H1 (cell line): ENCODE results near the gene CCNY. TPM values are rescaled to one million over a fixed set of nuclear protein-coding genes. Genes with fewer than 3 reads are reported as not detected.
"Not testable (repeated sequence)": the region's sequence is repeated elsewhere in the genome, so short reads cannot be mapped to it uniquely, and the experiment has no call there.

Source experiments
- CTCF ChIA-PET: fragments of 300-600 bp; sonication (Branson Sonifier 250); formaldehyde crosslinking; loops from one replicate; lab custom pipeline; 2021; ENCODE audit not compliant: partially characterized antibody; lab: Charles Lee
- POLR2A ChIA-PET: fragments of 300-600 bp; sonication (Branson Sonifier 250); formaldehyde crosslinking; loops from one replicate; lab custom pipeline; 2021; ENCODE audit warnings: inconsistent platforms; ENCODE audit not compliant: partially characterized antibody; lab: Charles Lee
- DNase-seq, 2 experiments: peaks; one replicate each; pipeline versions ENCODE4 v3.0.0 to v3.0.0-alpha.2; 2010 to 2022; ENCODE audit warnings: low spot score in 2 of 2, low read depth in 1 of 2, mixed read lengths in 1 of 2
- FAIRE-seq: peaks from 2 replicates; lab custom pipeline; 2011; peaks lifted over from hg19 to GRCh38; lab: Jason Lieb, UNC
- H2AFZ ChIP-seq: 2 replicates; pipeline ENCODE4 v1.8.1; 2012; ENCODE audit warnings: low read length, inconsistent platforms
- H2AK5ac ChIP-seq: 2 replicates; pipeline ENCODE4 v1.6.1; 2013; ENCODE audit warnings: low read depth, low read length
- H2BK120ac ChIP-seq: replicated peaks from 2 replicates; pipeline ENCODE3; 2013; ENCODE audit warnings: low read depth, low read length, inconsistent platforms
- H2BK12ac ChIP-seq: 2 replicates; pipeline ENCODE4 v1.6.1; 2013; ENCODE audit warnings: low read depth, low read length
- H2BK15ac ChIP-seq: 2 replicates; pipeline ENCODE4 v1.6.1; 2013; ENCODE audit warnings: low read length
- H2BK20ac ChIP-seq: 2 replicates; pipeline ENCODE4 v1.6.1; 2013; ENCODE audit warnings: low read length
- H2BK5ac ChIP-seq: 2 replicates; pipeline ENCODE4 v1.6.1; 2013; ENCODE audit warnings: low read depth, low read length
- H3K14ac ChIP-seq: 2 replicates; pipeline ENCODE4 v1.6.1; 2013; ENCODE audit warnings: inconsistent platforms; ENCODE audit not compliant: insufficient read length
- H3K18ac ChIP-seq: 2 replicates; pipeline ENCODE4 v1.6.1; 2013; ENCODE audit warnings: low read length; ENCODE audit errors: extremely low read depth
- H3K23ac ChIP-seq: 2 replicates; pipeline ENCODE4 v1.6.1; 2013; ENCODE audit warnings: inconsistent platforms; ENCODE audit not compliant: insufficient read length
- H3K23me2 ChIP-seq: 2 replicates; pipeline ENCODE4 v1.6.1; 2013; ENCODE audit warnings: low read depth, low read length
- H3K27ac ChIP-seq: 2 replicates; pipeline ENCODE4 v1.6.1; 2011; ENCODE audit warnings: low read depth, low read length, inconsistent platforms
- H3K27me3 ChIP-seq, 4 experiments: replicated peaks in 1 of 4; 1 replicate in 1 of 4; 2 replicates in 3 of 4; pipeline versions ENCODE4 v1.6.1 to v1.8.1; 2011 to 2013; ENCODE audit warnings: low read length in 3 of 4, mild to moderate bottlenecking in 3 of 4, inconsistent platforms in 2 of 4, mixed read lengths in 2 of 4, moderate library complexity in 1 of 4; ENCODE audit not compliant: control insufficient read depth in 3 of 4, insufficient read depth in 3 of 4; ENCODE audit errors: extremely low read depth in 1 of 4
- H3K36me3 ChIP-seq, 4 experiments: 2 replicates each; pipeline versions ENCODE4 v1.6.1 to v1.8.1; 2011 to 2013; ENCODE audit warnings: mild to moderate bottlenecking in 4 of 4, low read length in 3 of 4, moderate library complexity in 2 of 4, control low read depth in 1 of 4, inconsistent platforms in 1 of 4; ENCODE audit not compliant: insufficient read depth in 4 of 4, control insufficient read depth in 2 of 4
- H3K4ac ChIP-seq: replicated peaks from 2 replicates; pipeline ENCODE3; 2013; ENCODE audit warnings: low read length, low read depth, mixed read lengths, inconsistent platforms; ENCODE audit not compliant: insufficient read length
- H3K4me1 ChIP-seq, 4 experiments: replicated peaks in 1 of 4; 1 replicate in 1 of 4; 2 replicates in 3 of 4; pipeline versions ENCODE4 v1.6.1 to v1.8.1; 2011 to 2013; ENCODE audit warnings: low read length in 3 of 4, inconsistent platforms in 2 of 4, mixed read lengths in 1 of 4; ENCODE audit not compliant: insufficient read depth in 4 of 4, control insufficient read depth in 3 of 4
- H3K4me2 ChIP-seq, 2 experiments: 2 replicates each; pipeline versions ENCODE4 v1.6.1 to v1.8.1; 2011 to 2013; ENCODE audit warnings: low read depth in 2 of 2, low read length in 2 of 2, control low read depth in 1 of 2, inconsistent platforms in 1 of 2, mild to moderate bottlenecking in 1 of 2; ENCODE audit not compliant: insufficient read depth in 1 of 2
- H3K4me3 ChIP-seq, 4 experiments: fragments of 200-600, 300-600 bp in 1 of 4; sonication (generic), shearing (Covaris generic), sonication (Bioruptor Twin) in 1 of 4; 2 replicates each; pipeline versions ENCODE4 v1.5.1 to v1.8.1; 2011 to 2016; ENCODE audit warnings: low read length in 4 of 4, low read depth in 3 of 4, control low read depth in 2 of 4, inconsistent platforms in 2 of 4, mild to moderate bottlenecking in 2 of 4, mixed read lengths in 1 of 4, moderate library complexity in 1 of 4; ENCODE audit not compliant: insufficient read depth in 2 of 4; ENCODE audit errors: extremely low read depth in 1 of 4
- H3K56ac ChIP-seq: replicated peaks from 2 replicates; pipeline ENCODE3; 2013; ENCODE audit warnings: low read depth, mild to moderate bottlenecking, mixed read lengths, low read length, inconsistent platforms; ENCODE audit not compliant: insufficient read length
- H3K79me1 ChIP-seq: 2 replicates; pipeline ENCODE4 v1.6.1; 2013; ENCODE audit warnings: low read depth, low read length, control low read depth
- H3K79me2 ChIP-seq, 2 experiments: 2 replicates each; pipeline versions ENCODE4 v1.6.1 to v1.8.1; 2012 to 2013; ENCODE audit warnings: low read length in 2 of 2, mild to moderate bottlenecking in 2 of 2, inconsistent platforms in 1 of 2; ENCODE audit not compliant: insufficient read depth in 2 of 2, control insufficient read depth in 1 of 2
- H3K9ac ChIP-seq, 4 experiments: replicated peaks in 1 of 4; 1 replicate in 1 of 4; 2 replicates in 3 of 4; pipeline versions ENCODE4 v1.6.1 to v1.8.1; 2011 to 2013; ENCODE audit warnings: low read depth in 3 of 4, low read length in 3 of 4, control low read depth in 2 of 4, mild to moderate bottlenecking in 2 of 4, moderate library complexity in 2 of 4, inconsistent platforms in 1 of 4; ENCODE audit errors: extremely low read depth in 1 of 4
- H3K9me3 ChIP-seq, 2 experiments: 2 replicates each; pipeline versions ENCODE4 v1.6.1 to v1.8.1; 2012 to 2013; ENCODE audit warnings: mild to moderate bottlenecking in 2 of 2, moderate library complexity in 2 of 2, control low read depth in 1 of 2, inconsistent platforms in 1 of 2, low read depth in 1 of 2, low read length in 1 of 2, mixed read lengths in 1 of 2; ENCODE audit not compliant: insufficient read depth in 2 of 2
- H4K20me1 ChIP-seq, 2 experiments: replicated peaks in 1 of 2; 2 replicates each; pipeline versions ENCODE3 to v1.8.1; 2011 to 2013; ENCODE audit warnings: inconsistent platforms in 2 of 2, low read length in 2 of 2, mild to moderate bottlenecking in 1 of 2; ENCODE audit not compliant: insufficient read depth in 2 of 2, control insufficient read depth in 1 of 2
- H4K5ac ChIP-seq: 2 replicates; pipeline ENCODE4 v1.6.1; 2013; ENCODE audit warnings: low read length, low read depth, mixed read lengths, inconsistent platforms; ENCODE audit not compliant: insufficient read length
- H4K8ac ChIP-seq: 2 replicates; pipeline ENCODE4 v1.8.0; 2013; ENCODE audit warnings: mild to moderate bottlenecking, moderate library complexity, low read length, inconsistent platforms; ENCODE audit not compliant: insufficient read depth; ENCODE audit errors: extremely low read depth
- H4K91ac ChIP-seq: replicated peaks from 2 replicates; pipeline ENCODE3; 2013; ENCODE audit warnings: low read length, mixed read lengths, inconsistent platforms; ENCODE audit not compliant: insufficient read length
- BCL11A ChIP-seq, 2 experiments: IDR thresholded peaks; one replicate each; pipeline ENCODE4 v1.6.1; 2011; ENCODE audit warnings: low read depth in 2 of 2, low read length in 2 of 2, mild to moderate bottlenecking in 2 of 2
- WGBS, 2 experiments: shearing (Covaris generic) in 1 of 2; methylation state at CpG; one replicate each; pipeline versions ENCODE4 v1.1.6 to v1.1.7; 2013 to 2015; ENCODE audit warnings: low lambda C conversion rate in 2 of 2, mixed read lengths in 2 of 2, inconsistent platforms in 1 of 2, low coverage in 1 of 2, missing lambda C conversion rate in 1 of 2; ENCODE audit not compliant: insufficient replicate concordance in 2 of 2, insufficient coverage in 1 of 2, insufficient read length in 1 of 2; ENCODE audit errors: extremely low coverage in 1 of 2, missing lambda C conversion rate in 1 of 2; 5-methylcytosine and 5-hydroxymethylcytosine counted together
- polyA plus RNA-seq, 7 experiments: library from polyadenylated mRNA; depleted of rRNA in 3 of 7; stranded (reverse) in 5 of 7; unstranded in 2 of 7; fragments of >200 nt in 5 of 7; fragments of 200-250 nt in 2 of 7; gene quantifications; 1 replicate in 5 of 7; 2 replicates in 1 of 7; 4 replicates in 1 of 7; pipeline versions ENCODE4 v1.2.1 to v1.2.3, GENCODE V29; 2011 to 2013; ENCODE audit warnings: missing spikeins in 2 of 7, mixed read lengths in 2 of 7
- total RNA-seq: library from RNA; stranded (reverse); fragmentation: NEBNext Ultra II Directional; extraction: Animal tissue kit (Norgen Biotek cat#: 25700); gene quantifications from 2 replicates; pipeline ENCODE4 v1.2.1, GENCODE V29; 2021

CCNY gene
- total and polyA plus RNA-seq, 2 of the 8 experiments (the other 6 are each of a cell fraction or from before 2014, with no cell fraction given), result 25.3 to 68.2 TPM

DNA sequence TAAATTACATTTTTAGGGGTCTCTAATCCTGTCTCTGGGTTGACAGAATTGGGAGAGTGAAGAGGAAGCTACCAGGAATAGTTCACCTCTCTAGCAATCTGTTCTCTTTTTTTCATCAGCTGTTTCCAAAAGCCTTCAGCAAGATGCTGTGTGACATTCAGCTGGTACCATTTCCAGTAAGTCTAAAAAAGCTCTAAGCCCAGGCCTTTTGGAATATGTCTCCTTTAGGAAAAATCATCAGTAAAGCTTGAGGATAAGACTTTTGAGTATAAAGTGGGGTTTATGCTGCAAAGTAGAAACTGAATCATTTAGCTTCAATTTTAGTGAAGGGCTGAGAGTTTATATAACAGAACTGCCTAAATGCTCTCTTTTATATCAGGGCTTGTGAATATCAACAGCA, 81.5 kb downstream of the CCNY start (continued):
- no peak for TF ChIP-seq BCL11A (IDR thresholded peaks at IDR 0.05; ENCODE audit: low read depth in 2 of 2, low read length in 2 of 2)

- H3K9ac ChIP-seq, POLR2A ChIA-PET, H2BK120ac ChIP-seq, H3K27me3 ChIP-seq, H3K4me3 ChIP-seq, H3K56ac ChIP-seq, H2AK5ac ChIP-seq, DNase-seq, H3K27ac ChIP-seq, H4K5ac ChIP-seq, H2BK12ac ChIP-seq, H3K23ac ChIP-seq, H3K14ac ChIP-seq, H3K4me2 ChIP-seq, H3K4ac ChIP-seq, H2BK20ac ChIP-seq, H2BK15ac ChIP-seq, H3K36me3 ChIP-seq, FAIRE-seq, H2BK5ac ChIP-seq, H3K23me2 ChIP-seq, H4K8ac ChIP-seq, H4K91ac ChIP-seq, H3K9me3 ChIP-seq, H3K18ac ChIP-seq, H2AFZ ChIP-seq: not testable (repeated sequence)
- H3K79me2 ChIP-seq, result peaks cover 5 to 91% of the 10 kb centered on the region in 2 experiments
- CTCF ChIA-PET, result interaction anchor here (1.0 to 1.8 kb wide), 4 partner anchors 8 to 55 kb away, joined by 3 to 8 read pairs (median 5); no protein-coding TSS in a partner anchor
- peaks cover 10% of the 10 kb centered on the region; the same call in 1 of the 2 replicates for H3K79me1 ChIP-seq
- peaks cover 7 to 35% (median 17%) of the 10 kb centered on the region in 4 experiments for H3K4me1 ChIP-seq
- WGBS, 2 experiments, result 91% methylated on average over 9 of the region's 10 CpGs; no CpG with 5 or more reads in 1 of the 2 experiments
- H4K20me1 ChIP-seq, result peaks cover 2 to 10% of the 10 kb centered on the region in 2 experiments
Observed at GRCh38 chr10:35418580-35418979, 82.3 kb downstream of the CCNY start.
